Measurements from ENCODE around the gene TMEM168.

GRCh38 chr7:112789453-112789816 is 758 bp downstream of the TMEM168 start:
- no peak for TF ChIP-seq CTCF (conservative IDR thresholded peaks at IDR 0.05 in 1 of 2, IDR thresholded peaks at IDR 0.05 in 1 of 2; ENCODE audit: extremely low read depth in 1 of 2, insufficient read depth in 1 of 2, low read depth in 1 of 2, low read length in 2 of 2)
- TF ChIP-seq EZH2 (IDR thresholded peaks at IDR 0.05; ENCODE audit: borderline replicate concordance, low read length): no peak

Measured in mammary epithelial cell (primary cell).